22Rv1 (cell line): ENCODE data around the gene BRF1.
"Not testable (repeated sequence)": the region's sequence is repeated elsewhere in the genome, so short reads cannot be mapped to it uniquely, and the experiment has no call there.

ENCODE experiments used
- H3K27ac ChIP-seq: fragments of 450-650 bp; 2 replicates; pipeline ENCODE4 v1.5.1; 2017
- CTCF ChIP-seq: fragments of 450-650 bp; IDR thresholded peaks from 2 replicates; pipeline ENCODE4 v1.5.1; 2017; ENCODE audit warnings: mild to moderate bottlenecking
- ZFX ChIP-seq: fragments of 450-650 bp; IDR thresholded peaks from 2 replicates; pipeline ENCODE4 v1.6.1; 2017; ENCODE audit warnings: antibody characterized with exemption, borderline replicate concordance

The BRF1 gene

DNA sequence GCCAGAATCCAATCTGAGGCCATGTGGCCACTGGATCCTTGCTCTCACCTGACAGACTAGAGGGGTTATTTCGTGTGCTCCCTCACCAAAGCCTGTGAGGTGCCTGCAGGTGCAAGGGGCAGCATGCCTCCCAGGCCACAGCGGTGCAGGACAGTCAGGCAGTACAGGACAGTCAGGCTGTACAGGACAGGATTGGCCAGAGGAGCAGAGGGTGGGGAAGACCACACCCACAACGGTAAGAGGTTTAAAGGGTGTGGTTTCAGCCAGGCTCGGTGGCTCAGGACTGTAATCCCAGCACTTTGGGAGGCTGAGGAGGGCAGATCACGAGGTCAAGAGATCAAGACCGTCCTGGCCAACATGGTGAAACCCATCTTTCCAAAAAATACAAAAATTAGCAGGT, 3.1 kb upstream of the BRF1 start:
- TF ChIP-seq CTCF (no peak), ZFX (no peak)
- no peak overlapping the region for H3K27ac ChIP-seq

GRCh38 chr14:105301915-105302249, 1.1 kb upstream of the BRF1 start:
- H3K27ac ChIP-seq: peak overlapping the region; percentile 93; the same call in 1 of the 2 replicates

- no peak for TF ChIP-seq CTCF
- no peak for TF ChIP-seq ZFX
- peak overlapping the region; percentile 93 for H3K27ac ChIP-seq
Measured at GRCh38 chr14:105301103-105301914, 508 bp upstream of the BRF1 start.

DNA sequence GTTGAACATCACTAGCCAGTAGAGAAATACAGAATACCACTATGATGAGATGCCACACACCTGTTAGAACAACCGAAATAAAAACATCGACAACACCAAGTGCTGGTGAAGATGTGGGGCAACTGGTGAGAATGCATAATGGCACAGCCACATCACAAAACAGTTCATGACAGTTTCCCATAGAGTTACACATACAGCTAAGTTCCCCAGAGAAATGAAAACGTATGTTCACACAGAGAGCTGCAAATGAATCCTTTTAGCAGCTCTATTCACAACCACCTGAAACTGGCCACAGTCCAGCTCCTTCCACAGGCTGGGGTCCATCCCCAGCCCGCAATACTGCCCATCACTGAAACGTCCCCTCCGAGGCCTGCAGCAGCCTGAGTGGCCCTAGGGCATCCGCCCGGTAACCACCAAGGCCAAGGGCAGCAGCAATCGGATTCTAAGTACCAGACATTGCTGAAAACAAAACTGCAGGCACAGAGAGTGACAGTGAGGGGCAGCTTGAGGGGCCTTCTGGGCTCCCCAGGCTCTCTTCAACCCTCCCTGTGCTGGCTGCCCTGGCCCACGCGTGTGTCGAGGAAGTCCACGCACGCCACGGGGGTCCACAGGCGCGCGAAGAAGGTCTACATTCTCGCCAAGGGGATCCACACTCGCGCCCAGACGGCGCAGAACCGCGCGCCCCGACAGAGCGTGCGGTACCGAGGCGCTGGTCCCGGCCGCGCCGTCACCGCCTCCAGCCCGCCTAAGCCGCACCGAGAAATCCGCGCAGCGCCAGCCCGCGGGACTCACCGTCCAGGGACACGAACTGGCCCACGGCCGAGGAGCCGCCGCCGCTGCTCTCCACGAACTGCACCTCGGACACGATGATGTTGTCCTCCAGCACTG, 903 bp downstream of the BRF1 start:
- TF ChIP-seq CTCF (no peak), ZFX (no peak)
- peak overlapping the region; percentile 93 for H3K27ac ChIP-seq

- not testable (repeated sequence) for H3K27ac ChIP-seq
Measured at GRCh38 chr14:105297311-105297710, 3.5 kb downstream of the BRF1 start.

- H3K27ac ChIP-seq: no peak overlapping the region
- no peak for TF ChIP-seq ZFX
- TF ChIP-seq CTCF: no peak
Measured at GRCh38 chr14:105294142-105294597, 6.6 kb downstream of the BRF1 start.

- TF ChIP-seq ZFX: no peak
- no peak for TF ChIP-seq CTCF
- H3K27ac ChIP-seq: no peak overlapping the region
Measured at GRCh38 chr14:105292826-105293711, 7.7 kb downstream of the BRF1 start.
